Head of caudate nucleus (tissue), 42 donors: ENCODE data around the gene CCL15.

ENCODE experiments used
- DNase-seq, 42 donors: peaks; one replicate each; pipeline versions ENCODE4 v3.0.0 to v3.0.0-alpha.2; 2020 to 2021; ENCODE audit warnings: mixed read lengths in 7 of 42
- intact Hi-C: fragments of 100-400 bp; cut with DNase I; formaldehyde crosslinking; loops from one replicate; pipeline ENCODE4 v1.15.0; 2022

The CCL15 gene

DNA sequence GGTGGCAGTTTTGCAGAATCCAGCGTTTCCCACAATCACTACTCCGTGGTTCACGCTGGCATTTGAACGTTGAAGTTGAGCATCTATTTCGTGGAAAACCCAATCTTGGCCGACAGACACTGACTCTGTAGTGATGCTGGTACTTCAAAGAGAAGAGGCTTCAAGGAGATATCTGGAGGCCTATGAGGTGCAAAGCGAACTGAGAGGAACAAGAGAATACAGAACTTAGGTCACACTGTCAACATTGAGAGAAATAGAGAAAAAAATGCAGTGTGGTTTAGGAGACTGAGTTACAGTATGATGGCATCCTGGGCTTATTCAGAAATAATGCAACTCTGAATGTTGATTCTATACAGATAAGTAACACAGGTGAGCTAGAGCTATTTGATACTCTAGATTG lies 36.1 kb downstream of the CCL15 start:
- DNase-seq: no peak
- intact Hi-C loops: no loop called here

DNA sequence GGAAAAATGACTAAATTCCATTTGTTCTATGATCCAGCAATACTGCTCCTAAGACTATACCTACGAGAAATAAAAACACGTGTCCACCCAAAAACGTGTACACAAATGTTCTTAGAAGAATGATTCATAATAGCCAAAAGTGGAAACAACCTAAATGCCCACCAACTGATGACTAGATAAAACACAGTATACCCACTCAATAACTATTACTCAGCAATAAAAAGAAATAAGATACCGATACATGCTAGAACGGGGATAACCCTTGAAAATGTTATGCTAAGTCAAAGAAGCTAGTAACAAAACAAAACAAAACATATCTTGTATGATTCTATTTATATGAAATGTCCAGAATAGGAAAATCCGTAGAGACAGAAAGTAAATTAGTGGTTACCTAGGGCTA lies 37.7 kb downstream of the CCL15 start:
- intact Hi-C loops: no loop called here

DNA sequence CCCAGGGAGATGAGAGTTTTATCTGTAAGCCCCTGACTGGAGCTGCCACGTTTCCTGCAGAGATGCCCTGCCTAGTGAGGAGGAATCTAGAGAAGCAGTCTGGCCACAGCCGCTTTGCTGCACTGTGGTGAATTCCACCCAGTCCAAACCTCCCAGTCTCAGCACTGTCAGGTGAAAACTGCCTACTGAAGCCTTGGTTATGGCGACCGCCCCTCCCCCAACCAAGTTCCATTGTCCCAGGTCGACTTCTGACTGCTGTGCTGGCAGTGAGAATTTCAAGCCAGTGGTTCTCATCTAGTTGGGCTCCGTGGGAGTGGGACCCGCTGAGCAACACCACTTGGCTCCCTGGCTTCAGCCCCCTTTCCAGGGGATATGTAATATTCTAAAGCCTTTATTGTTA lies 47.6 kb downstream of the CCL15 start:
- DNase-seq: no peak
- intact Hi-C loops: no loop called here

More for the DNA sequence above, 37.7 kb downstream of the CCL15 start:
- no peak for DNase-seq

DNA sequence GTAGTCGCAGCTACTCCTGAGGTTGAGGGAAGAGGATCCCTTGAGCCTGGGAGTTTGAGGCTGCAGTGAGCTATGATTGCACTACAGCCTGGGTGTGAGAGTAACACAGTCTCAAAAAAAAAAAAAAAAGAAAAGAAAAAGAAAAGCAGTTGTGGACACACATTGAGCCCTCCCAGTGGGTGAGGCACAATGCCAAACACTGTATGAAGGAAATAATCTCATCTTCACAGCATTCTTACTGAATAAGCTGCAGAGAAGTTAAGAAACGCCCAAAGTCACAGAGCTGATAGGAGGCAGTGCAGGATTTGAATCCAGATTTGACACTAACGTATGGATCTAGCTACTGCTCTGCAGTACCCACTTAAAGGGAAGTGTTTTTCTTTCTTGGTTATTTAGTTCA lies 52.0 kb downstream of the CCL15 start:
- intact Hi-C loops: no loop called here

DNA sequence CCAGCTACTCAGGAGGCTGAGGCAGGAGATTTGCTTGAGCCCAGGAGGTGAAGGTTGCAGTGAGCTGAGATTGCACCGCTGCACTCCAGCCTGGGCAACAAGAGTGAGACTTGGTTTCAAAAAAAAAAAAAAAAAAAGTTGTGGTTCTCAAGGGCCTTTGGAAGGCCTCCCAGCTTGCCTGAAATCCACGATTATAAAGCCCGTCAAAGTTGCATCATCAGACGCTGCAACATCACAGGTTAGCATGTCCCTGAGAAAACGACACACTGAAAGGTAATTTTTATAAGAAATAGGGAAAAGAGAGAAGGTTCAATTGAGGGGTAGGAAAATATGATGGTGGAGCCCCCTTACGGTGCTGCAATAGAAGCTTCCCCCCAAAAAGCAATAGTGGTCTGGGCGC lies 53.3 kb downstream of the CCL15 start:
- intact Hi-C loops: no loop called here
- no peak for DNase-seq

More for the DNA sequence above, 52.0 kb downstream of the CCL15 start:
- no peak for DNase-seq
